ENCODE results near the gene KIF15.

KIF15 gene

GRCh38 chr3:44729384-44729910 is 32.1 kb upstream of the KIF15 start, which contains the start of gene ZNF501:
TSS of gene ZNF501 (plus strand) at chr3:44729635. CDS start at chr3:44734422, 4,787 bp downstream.
- CTCF ChIA-PET: no interaction called here

GRCh38 chr3:44734646-44735168 is 26.9 kb upstream of the KIF15 start:
- no peak for TF ChIP-seq SUZ12 (IDR thresholded peaks at IDR 0.05)
- no peak for TF ChIP-seq ELF4 (IDR thresholded peaks at IDR 0.05)
- TF ChIP-seq PKNOX1 (IDR thresholded peaks at IDR 0.05): no peak
- TF ChIP-seq ZNF384 (IDR thresholded peaks at IDR 0.05): no peak
- TF ChIP-seq FOXK2 (IDR thresholded peaks at IDR 0.05): no peak
- no peak for TF ChIP-seq FOXM1 (IDR thresholded peaks at IDR 0.05; ENCODE audit: borderline replicate concordance)
- no peak for TF ChIP-seq NFRKB (IDR thresholded peaks at IDR 0.05)
- no peak for TF ChIP-seq L3MBTL2 (conservative IDR thresholded peaks at IDR 0.05)
- TF ChIP-seq FOXA1 (IDR thresholded peaks at IDR 0.05): no peak
- TF ChIP-seq CTBP1 (IDR thresholded peaks at IDR 0.05; ENCODE audit: borderline replicate concordance): no peak
- TF ChIP-seq LEF1 (IDR thresholded peaks at IDR 0.05; ENCODE audit: borderline replicate concordance): no peak
- no peak for TF ChIP-seq HDGF (IDR thresholded peaks at IDR 0.05; ENCODE audit: borderline replicate concordance)
- no peak for TF ChIP-seq BHLHE40 (IDR thresholded peaks at IDR 0.05; ENCODE audit: borderline replicate concordance)
- TF ChIP-seq ARNT (IDR thresholded peaks at IDR 0.05): no peak
- TF ChIP-seq SP1 (IDR thresholded peaks at IDR 0.05): no peak
- TF ChIP-seq TARDBP (IDR thresholded peaks at IDR 0.05): no peak
- ChIA-PET POLR2A (no interaction called here), CTCF (no interaction called here)
- no peak for DNase-seq (ENCODE audit: extremely low spot score)

More at GRCh38 chr3:44729384-44729910, 32.1 kb upstream of the KIF15 start, which contains the start of gene ZNF501:
- peak; percentile 64 for DNase-seq (ENCODE audit: extremely low spot score)
- POLR2A ChIA-PET: interaction anchor here (0.6 to 2.2 kb wide), 8 partner anchors 11 to 218 kb away, joined by 3 to 21 read pairs (median 4); partner anchors contain the start of genes KIAA1143, KIF15, ZNF197 and ZNF502
- TF ChIP-seq BHLHE40 (IDR thresholded peaks at IDR 0.05; ENCODE audit: borderline replicate concordance) (no peak), ARNT (IDR thresholded peaks at IDR 0.05) (no peak), FOXM1 (IDR thresholded peaks at IDR 0.05; ENCODE audit: borderline replicate concordance) (no peak), ZNF384 (IDR thresholded peaks at IDR 0.05) (no peak), L3MBTL2 (conservative IDR thresholded peaks at IDR 0.05) (peak; percentile 86), PKNOX1 (IDR thresholded peaks at IDR 0.05) (no peak), SUZ12 (IDR thresholded peaks at IDR 0.05) (no peak)

- CTCF ChIA-PET: no interaction called here
- DNase-seq (ENCODE audit: extremely low spot score): no peak
- TF ChIP-seq FOXK2 (IDR thresholded peaks at IDR 0.05) (no peak), BHLHE40 (IDR thresholded peaks at IDR 0.05; ENCODE audit: borderline replicate concordance) (no peak), ZNF384 (IDR thresholded peaks at IDR 0.05) (no peak), SUZ12 (IDR thresholded peaks at IDR 0.05) (no peak), L3MBTL2 (conservative IDR thresholded peaks at IDR 0.05) (no peak), LEF1 (IDR thresholded peaks at IDR 0.05; ENCODE audit: borderline replicate concordance) (no peak), PKNOX1 (IDR thresholded peaks at IDR 0.05) (no peak), TARDBP (IDR thresholded peaks at IDR 0.05) (no peak), CTBP1 (IDR thresholded peaks at IDR 0.05; ENCODE audit: borderline replicate concordance) (no peak), FOXM1 (IDR thresholded peaks at IDR 0.05; ENCODE audit: borderline replicate concordance) (no peak), HDGF (IDR thresholded peaks at IDR 0.05; ENCODE audit: borderline replicate concordance) (no peak), FOXA1 (IDR thresholded peaks at IDR 0.05) (no peak), ELF4 (IDR thresholded peaks at IDR 0.05) (no peak), ARNT (IDR thresholded peaks at IDR 0.05) (no peak), SP1 (IDR thresholded peaks at IDR 0.05) (no peak), NFRKB (IDR thresholded peaks at IDR 0.05) (no peak)
- POLR2A ChIA-PET: interaction anchor here (1.5 to 2.3 kb wide), 6 partner anchors 11 to 423 kb away, joined by 5 to 21 read pairs (median 6); partner anchors contain the start of genes TCAIM, ZNF197 and ZNF501
Measured at GRCh38 chr3:44761101-44761423, 532 bp upstream of the KIF15 start.

GRCh38 chr3:44762170-44762677 is 630 bp downstream of the KIF15 start:
- ChIA-PET CTCF (no interaction called here), POLR2A (interaction anchor here (0.9 to 2.3 kb wide), 14 partner anchors 10 to 424 kb away, joined by 3 to 21 read pairs (median 6); partner anchors contain the start of genes TCAIM, ZNF197, ZNF35 and ZNF501)
- DNase-seq (ENCODE audit: extremely low spot score): peak; percentile 12
- TF ChIP-seq CTBP1 (IDR thresholded peaks at IDR 0.05; ENCODE audit: borderline replicate concordance) (no peak), LEF1 (IDR thresholded peaks at IDR 0.05; ENCODE audit: borderline replicate concordance) (no peak), SUZ12 (IDR thresholded peaks at IDR 0.05) (no peak), TARDBP (IDR thresholded peaks at IDR 0.05) (no peak), PKNOX1 (IDR thresholded peaks at IDR 0.05) (no peak), BHLHE40 (IDR thresholded peaks at IDR 0.05; ENCODE audit: borderline replicate concordance) (no peak)

- ChIA-PET POLR2A (interaction anchor here (1.2 to 2.3 kb wide), 5 partner anchors 9 to 252 kb away, joined by 5 to 21 read pairs (median 6); partner anchors contain the start of genes ZNF197 and ZNF501), CTCF (no interaction called here)
- no peak for DNase-seq (ENCODE audit: extremely low spot score)
- no peak for TF ChIP-seq ELF4 (IDR thresholded peaks at IDR 0.05)
- TF ChIP-seq SUZ12 (IDR thresholded peaks at IDR 0.05): no peak
- TF ChIP-seq PKNOX1 (IDR thresholded peaks at IDR 0.05): no peak
- no peak for TF ChIP-seq ZNF384 (IDR thresholded peaks at IDR 0.05)
- no peak for TF ChIP-seq CTBP1 (IDR thresholded peaks at IDR 0.05; ENCODE audit: borderline replicate concordance)
- TF ChIP-seq TARDBP (IDR thresholded peaks at IDR 0.05): no peak
- TF ChIP-seq L3MBTL2 (conservative IDR thresholded peaks at IDR 0.05): no peak
- no peak for TF ChIP-seq BHLHE40 (IDR thresholded peaks at IDR 0.05; ENCODE audit: borderline replicate concordance)
- TF ChIP-seq SP1 (IDR thresholded peaks at IDR 0.05): no peak
- TF ChIP-seq LEF1 (IDR thresholded peaks at IDR 0.05; ENCODE audit: borderline replicate concordance): no peak
- no peak for TF ChIP-seq ARNT (IDR thresholded peaks at IDR 0.05)
- no peak for TF ChIP-seq NFRKB (IDR thresholded peaks at IDR 0.05)
Measured at GRCh38 chr3:44762690-44763089, 1.1 kb downstream of the KIF15 start.
